ENCODE results near the gene MYO1D.

DNA sequence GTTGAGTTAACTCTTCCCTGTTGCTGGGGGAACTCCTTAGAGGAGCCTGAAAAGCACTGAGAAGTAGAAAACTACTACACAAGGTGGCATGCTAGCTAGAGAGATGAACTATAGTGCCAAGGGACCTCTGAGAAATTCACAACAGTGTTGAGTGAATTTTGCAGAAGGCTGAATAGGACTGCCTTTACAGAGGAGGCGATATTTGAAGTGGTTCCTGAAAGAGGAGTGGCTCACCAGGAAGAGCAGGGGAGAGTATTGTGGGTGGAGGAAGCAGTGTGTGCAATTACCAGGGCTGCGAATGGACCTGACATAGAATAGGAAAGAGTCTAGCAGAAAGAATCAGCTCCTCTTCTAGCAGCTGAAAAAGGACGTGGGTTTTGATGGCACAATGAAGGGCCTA, 323.8 kb downstream of the MYO1D start:
- no peak for TF ChIP-seq RAD21 (IDR thresholded peaks at IDR 0.05; ENCODE audit: low read depth)
- TF ChIP-seq, protein P1, sequence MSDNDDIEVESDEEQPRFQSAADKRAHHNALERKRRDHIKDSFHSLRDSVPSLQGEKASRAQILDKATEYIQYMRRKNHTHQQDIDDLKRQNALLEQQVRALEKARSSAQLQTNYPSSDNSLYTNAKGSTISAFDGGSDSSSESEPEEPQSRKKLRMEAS (IDR thresholded peaks at IDR 0.05), result no peak

Data from Ishikawa (cell line).